Measurements from ENCODE around the gene ASIC3.
"Not testable (repeated sequence)": the region's sequence is repeated elsewhere in the genome, so short reads cannot be mapped to it uniquely, and the experiment has no call there.

Gene ASIC3

GRCh38 chr7:151038951-151039849, 9.1 kb upstream of the ASIC3 start:
- peak; percentile 71 for DNase-seq (ENCODE audit: low read depth)
- H3K4me3 ChIP-seq (ENCODE audit: control insufficient read depth, low read depth, low read length) = no peak overlapping the region
- no peak for TF ChIP-seq CTCF (IDR thresholded peaks at IDR 0.05; ENCODE audit: control insufficient read depth, insufficient read depth, low read depth, low read length, missing control alignments)

GRCh38 chr7:151039850-151040548, 8.3 kb upstream of the ASIC3 start:
- H3K4me3 ChIP-seq (ENCODE audit: control insufficient read depth, low read depth, low read length) = no peak overlapping the region
- TF ChIP-seq CTCF (IDR thresholded peaks at IDR 0.05; ENCODE audit: control insufficient read depth, insufficient read depth, low read depth, low read length, missing control alignments) = no peak

GRCh38 chr7:151040616-151041375, 7.5 kb upstream of the ASIC3 start:
- no peak for DNase-seq (ENCODE audit: low read depth)
- no peak overlapping the region for H3K4me3 ChIP-seq (ENCODE audit: control insufficient read depth, low read depth, low read length)
- TF ChIP-seq CTCF (IDR thresholded peaks at IDR 0.05; ENCODE audit: control insufficient read depth, insufficient read depth, low read depth, low read length, missing control alignments) = no peak

More at GRCh38 chr7:151039850-151040548, 8.3 kb upstream of the ASIC3 start:
- no peak for DNase-seq (ENCODE audit: low read depth)

GRCh38 chr7:151043449-151043848, 4.9 kb upstream of the ASIC3 start:
- not testable (repeated sequence) for DNase-seq (ENCODE audit: low read depth); H3K4me3 ChIP-seq (ENCODE audit: control insufficient read depth, low read depth, low read length)

- DNase-seq (ENCODE audit: low read depth) = no peak
- H3K4me3 ChIP-seq (ENCODE audit: control insufficient read depth, low read depth, low read length) = no peak overlapping the region
- TF ChIP-seq CTCF (IDR thresholded peaks at IDR 0.05; ENCODE audit: control insufficient read depth, insufficient read depth, low read depth, low read length, missing control alignments) = no peak
Measured at GRCh38 chr7:151043959-151044358, 4.4 kb upstream of the ASIC3 start.

- no peak overlapping the region for H3K4me3 ChIP-seq (ENCODE audit: control insufficient read depth, low read depth, low read length)
- DNase-seq (ENCODE audit: low read depth) = no peak
- TF ChIP-seq CTCF (IDR thresholded peaks at IDR 0.05; ENCODE audit: control insufficient read depth, insufficient read depth, low read depth, low read length, missing control alignments) = no peak
Measured at GRCh38 chr7:151045262-151045661, 3.1 kb upstream of the ASIC3 start.

All from AG09309 (cell line).